ENCODE results near the gene PCSK2.

The PCSK2 gene

DNA sequence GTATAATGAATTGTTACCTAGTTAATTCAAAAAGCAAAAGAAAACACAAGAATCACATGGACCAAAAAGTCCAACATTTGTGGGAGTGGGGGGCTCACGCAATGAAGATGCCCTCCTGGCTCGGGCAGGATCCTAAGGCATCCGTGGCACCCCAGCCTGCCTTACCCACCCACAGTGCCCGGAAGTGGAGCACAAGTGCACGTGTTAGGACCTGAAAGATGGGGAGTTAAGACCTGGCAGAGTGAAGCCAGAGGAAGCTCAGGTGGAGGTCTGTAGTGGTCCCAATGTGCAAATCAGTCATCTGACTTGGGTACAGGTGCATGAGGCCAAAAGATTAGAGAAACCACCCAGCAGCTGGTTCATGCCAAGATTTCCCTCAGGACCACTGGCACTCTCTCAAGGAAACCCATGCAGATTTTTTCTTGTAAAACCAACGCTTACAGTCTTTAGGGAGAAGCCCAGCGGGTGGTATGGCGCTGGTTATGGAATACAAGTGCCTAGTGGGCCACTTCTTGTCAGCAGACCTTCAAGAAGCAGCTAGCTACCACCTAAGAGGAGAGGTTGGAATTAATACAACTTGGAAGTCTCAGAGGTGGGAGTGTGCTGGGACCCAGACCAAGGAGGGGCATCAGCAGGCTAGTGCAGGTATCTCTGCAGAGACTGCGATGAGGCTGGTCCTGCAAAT is 262.2 kb downstream of the PCSK2 start:
- DNase-seq: no peak

DNA sequence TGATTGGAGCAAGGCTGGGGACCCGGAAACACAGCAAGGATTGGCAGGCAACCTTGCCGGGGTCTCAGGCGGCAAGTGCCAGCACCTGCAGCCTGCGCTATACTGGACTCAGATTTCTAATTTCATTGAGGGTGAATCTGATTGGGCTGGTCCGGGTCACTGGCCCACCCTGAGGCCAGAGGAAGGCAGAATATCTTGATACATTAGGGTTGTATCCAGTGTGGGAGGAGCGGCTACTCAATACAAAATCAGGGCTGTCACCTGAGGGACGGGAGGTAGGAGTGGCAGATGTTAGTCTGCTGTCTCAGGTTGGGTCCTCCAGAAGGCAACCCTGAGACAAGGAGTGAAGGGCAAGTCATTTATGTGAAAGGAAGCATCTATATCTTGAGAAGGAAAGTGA is 263.7 kb downstream of the PCSK2 start:
- DNase-seq: no peak

DNA sequence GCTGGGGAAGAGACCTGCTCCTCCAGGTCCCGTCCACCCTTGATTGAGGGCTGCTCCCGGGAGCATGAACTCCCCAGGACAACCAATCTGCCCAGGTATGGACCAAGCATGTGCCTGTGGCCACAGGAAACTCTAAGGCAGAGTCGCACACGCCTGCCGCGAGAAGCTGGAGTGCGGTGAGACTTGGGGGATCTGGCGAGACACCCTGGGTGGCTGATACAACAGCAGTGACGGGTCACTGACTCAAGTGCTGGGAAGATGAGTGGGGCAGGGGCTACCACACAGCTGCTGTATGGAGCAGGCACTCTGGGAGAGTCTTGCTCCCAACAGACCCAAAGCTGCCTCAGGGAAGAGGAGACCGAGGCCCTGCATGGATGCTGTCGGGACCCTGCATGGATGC is 264.2 kb downstream of the PCSK2 start:
- DNase-seq: no peak

DNA sequence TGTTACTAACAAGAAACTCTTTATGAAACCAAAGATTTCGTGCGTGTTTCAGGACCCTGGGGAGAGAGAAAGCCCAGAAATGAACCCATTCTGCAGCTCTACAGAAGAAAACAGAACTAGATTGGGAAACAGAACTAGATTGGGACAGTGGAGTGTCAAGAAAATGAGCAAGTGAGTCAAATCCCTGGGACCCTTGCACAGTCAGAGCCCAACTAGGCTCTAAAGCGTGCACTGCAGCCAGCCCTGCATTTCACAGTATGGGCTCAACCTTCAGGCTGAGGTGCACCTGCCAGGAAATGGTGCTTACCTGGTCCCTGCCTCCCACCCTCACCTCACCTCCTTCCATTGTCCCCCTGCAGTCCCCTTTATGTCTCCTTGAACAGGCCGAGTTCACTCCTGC is 264.6 kb downstream of the PCSK2 start:
- DNase-seq: no peak

DNA sequence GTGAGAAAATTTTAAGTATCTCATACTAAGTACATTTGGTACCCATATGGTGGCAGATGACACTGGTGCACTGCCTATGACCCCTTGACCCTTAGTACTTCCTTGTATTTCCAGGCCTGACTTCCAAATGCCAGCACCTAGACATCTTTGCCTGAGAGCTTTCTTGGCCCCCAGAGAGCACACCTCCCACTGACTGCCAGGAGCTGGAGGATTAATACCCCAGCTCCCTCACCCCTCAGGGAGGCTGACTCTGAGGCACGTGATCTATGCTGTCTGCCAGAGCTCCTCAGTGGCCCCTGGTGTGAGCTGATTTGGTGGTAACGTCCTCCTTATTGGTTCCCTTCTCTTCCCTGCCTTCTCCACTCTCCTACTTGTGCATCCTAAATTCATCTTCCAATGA is 266.3 kb downstream of the PCSK2 start:
- DNase-seq: no peak

DNA sequence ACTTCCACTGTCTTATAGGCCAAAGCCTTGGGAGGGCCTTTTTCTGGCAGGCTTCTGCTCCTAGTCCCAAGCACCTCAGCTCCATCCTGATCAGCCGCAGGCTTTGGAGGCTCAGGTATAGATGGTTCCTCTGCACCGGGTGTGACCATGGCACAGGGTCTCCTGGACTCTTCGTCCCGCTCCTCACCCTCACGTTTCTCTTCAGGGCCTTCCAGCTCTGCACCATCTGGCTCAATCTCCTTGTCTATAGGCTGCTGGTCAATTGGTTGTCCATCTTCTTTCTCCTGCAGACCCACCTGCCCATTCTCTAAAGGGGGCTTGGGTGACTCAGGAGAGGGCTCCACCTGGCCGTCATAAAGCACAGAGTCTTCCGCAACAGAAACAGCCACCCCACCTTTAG is 267.4 kb downstream of the PCSK2 start:
- no peak for DNase-seq

DNA sequence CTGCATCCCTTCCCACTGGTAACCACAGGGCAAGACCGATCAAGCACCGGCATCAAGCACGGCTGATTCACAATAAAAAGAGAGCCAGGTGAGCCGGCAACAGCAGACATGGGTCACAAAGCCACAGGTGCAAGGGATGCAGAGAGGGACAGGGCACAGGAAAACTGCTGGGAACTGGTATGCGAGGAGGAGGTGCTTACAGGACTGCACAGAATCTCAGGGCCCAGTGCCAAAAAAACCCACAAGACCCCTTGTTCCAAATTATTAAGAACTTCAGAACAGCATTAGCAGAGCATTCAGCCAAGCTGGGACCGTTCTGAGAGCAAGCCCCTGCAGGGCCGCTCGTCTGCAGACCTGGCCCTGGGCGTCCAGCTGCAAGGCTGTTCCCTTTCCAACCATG is 269.0 kb downstream of the PCSK2 start:
- no peak for DNase-seq

DNA sequence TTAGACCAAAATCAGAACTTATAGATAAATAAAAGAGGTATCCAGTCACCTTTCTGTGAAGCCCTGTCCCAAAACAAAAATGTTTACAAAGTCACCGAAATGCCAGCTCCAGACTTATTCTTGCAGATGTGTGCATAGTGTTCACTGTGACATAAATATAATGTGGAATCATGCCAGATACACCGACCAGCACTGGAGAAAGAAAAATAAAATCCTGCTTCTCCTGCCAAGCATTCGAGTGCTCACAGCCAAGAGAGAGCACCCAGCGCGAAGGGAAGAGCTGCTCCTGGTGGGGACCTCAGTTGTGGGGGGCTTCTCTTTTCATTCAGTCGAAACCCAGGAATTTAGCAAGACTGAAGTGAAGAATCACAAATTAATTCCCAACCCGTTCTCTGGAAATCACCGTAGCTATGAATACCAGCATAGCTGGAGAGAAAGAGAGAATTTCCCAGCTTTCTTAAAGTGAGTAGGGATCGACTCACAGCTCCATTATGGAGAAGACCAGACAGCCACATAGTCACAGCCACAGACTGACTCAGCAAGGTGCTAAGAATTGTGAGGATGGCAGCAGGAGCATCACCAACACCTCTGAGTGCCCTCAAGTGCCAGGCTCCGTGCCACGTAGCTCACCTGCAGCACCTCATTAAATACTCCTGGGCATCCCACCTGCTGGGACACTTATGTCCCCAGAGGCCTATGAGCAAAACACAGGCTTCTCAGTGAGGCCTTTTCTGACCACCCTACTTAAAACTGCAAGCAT is 271.2 kb downstream of the PCSK2 start:
- no peak for DNase-seq

DNA sequence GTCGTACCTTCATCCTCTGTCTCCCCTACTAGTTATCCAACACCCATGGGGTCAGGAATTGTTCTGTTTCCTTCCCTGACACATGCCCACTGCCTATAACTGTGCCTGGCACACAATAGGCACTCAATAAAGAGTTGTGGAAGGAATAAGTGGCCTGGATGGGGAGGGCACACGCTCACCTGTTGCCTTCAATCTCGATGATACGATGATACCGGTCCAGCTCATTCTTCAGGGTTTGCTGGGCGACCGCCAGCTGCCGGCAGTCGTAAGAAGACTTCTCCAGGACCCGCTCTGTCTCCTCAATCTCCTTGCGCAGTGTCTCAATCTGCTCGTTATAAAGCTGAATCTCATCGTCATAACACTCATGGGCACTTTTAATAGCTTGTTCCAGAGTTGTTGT is 271.8 kb downstream of the PCSK2 start:
- no peak for DNase-seq

DNA sequence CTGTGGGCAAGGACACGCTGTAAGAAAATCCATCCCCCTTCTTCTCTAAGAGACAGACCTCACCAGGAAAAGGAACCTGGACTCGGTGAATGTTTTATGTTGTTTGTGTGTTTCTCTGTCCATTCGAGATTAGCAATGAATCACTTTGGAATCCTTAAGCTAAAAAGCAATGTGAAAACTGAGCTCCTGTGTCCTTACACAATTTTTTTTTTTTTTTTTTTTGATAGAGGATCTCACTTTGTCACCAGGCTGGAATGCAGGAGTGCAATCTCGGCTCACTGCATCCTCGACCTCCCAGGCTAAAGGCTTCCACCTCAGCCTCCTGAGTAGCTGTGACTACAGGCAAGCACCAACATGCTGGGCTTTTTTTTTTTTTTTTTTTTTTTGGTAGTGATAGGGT is 272.2 kb downstream of the PCSK2 start:
- DNase-seq: no peak

DNA sequence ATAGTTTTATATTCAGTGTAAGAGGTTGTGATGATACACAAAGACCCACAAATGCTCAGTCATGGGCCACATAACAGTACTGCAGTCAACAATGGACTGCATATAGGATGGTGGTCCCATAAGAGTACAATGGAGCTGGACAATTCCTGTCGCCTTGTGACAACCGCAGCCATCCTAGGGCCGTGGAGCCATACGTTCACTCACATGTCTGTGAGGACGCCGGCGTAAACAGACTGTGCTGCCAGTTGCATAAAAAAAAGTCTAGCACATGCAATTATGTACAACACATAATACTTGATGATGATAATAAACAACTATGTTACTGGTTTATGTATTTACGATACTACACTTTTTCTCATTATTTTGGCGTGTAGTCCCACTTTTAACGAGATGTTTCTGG is 273.4 kb downstream of the PCSK2 start:
- DNase-seq: no peak

DNA sequence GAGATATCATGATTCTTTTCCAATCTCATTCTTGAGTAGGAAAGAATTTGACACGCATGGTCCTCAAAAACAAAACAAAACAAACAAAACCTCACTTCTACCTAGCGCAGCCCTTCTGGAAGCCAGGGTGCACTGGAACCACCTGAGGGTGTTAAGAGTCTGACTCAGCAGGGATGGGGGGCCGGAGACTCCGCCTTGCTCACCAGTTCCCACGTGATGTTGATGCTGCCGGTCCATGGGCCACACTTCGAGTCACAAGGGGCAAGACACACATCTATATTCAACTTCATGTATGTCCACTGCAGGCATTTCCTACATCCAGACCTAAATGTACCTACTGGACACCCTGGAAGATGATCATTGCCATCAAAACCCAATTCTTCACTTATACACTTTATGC is 274.0 kb downstream of the PCSK2 start:
- no peak for DNase-seq

DNA sequence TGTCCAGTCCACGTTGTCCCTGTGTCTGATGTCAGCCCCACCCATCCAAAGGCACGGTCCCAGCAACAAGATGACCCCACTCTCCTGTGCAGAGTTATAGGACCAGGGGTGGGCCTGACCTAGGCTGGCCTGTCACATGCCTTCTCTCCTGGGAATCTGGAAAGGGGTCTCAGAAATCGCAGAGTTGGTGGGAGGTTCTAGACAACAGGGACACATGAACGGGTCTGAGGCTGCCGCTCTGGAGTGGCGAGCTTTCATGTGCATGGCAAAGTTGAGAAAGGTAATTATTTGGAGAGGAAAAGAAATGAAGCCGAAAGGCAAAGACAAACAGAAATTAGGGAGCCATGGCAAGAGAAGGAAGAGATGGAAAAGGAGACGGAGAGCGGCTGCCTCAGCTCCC is 274.9 kb downstream of the PCSK2 start:
- no peak for DNase-seq

DNA sequence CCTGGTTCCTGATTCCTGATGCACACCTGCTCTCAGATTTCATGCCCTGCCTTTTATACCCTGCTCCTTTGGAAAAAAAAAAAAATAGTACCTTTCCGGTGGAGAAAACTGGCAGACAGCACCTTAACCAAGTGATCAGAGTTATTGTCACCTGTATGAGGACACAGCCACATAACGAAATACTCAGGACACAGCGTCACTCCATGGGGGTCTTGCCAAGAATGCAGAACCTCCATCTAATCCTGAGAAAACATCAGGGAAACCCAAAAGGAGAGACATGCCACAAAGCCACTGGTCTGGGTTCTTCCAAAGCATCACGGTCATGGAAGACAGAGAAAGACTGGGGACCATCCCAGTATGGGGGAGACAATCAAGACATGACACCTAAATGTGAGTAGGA is 275.3 kb downstream of the PCSK2 start:
- DNase-seq: no peak

DNA sequence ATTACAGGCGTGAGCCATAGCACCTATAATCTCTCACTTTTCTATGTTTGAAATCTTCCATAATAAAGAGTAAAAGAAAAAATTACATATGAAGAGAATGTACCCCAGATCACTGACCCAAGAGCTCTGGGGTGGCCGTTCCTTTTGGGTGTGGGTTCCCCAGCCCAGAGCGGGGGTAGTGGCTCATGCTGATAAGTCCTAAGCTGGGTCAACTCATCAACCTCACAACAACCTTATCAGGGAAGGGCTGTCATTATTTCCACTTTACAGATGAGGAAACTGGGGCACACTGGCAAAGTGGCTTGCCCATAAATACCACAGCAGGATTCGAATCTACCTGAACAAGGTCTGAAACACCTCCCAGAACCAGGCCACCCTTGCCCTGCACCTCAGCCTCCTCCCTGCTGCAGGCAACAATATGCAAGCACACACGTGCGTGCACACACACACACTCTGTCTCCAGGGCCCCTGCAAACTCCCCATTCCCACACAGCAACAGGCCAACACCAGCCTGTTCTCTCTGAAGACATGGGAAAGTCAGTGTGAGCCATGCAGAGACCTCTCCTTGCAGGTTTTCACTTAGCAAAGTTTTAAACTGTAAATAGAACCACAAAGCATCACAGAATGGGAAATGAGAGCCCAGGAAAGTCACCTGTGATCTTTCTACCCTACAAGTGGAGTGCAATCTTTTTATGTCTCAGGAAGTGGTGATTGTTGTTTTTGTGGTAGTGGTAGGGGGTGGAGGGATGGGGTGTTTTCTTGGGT is 276.6 kb downstream of the PCSK2 start:
- DNase-seq: no peak

DNA sequence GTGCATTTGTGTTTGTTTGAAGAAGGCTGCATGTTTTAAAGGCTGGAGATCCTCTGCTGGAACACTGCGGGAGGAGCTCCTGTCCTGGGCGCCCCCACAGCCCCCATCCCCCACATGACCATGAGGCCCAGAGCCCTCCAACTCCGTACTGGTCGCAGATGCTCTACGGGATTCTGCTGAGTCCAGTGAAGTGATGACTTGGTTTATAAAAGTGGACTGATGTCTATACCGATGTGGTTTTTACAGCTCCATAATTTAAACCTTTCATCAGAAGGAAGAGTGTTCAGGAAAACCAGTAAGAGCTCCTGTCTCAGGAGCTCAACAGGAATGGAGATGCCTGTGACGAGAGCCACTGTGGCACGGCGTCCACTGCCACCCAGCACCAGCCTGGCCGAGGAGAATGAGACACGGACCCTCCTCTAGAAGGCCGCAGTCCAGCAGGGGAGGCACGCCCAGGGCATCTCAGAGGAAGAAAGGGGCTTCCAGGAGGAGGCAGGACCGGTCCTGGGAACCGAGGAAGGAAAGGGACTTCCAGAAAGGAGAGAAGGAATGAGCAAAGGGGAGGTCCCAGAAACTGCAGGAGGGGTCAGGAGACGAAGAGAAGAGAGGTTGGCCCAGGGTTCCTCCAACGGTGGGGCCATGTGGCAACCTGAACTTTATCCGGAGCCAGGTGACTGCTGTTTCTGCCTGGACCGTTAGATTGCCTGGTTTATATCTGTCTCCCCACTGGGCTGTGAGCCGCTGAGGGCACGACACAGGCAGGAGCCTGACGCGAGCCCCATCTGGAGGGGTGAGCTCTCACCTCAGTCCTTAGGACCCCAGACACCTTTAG is 277.4 kb downstream of the PCSK2 start:
- peak; percentile 32 for DNase-seq

DNA sequence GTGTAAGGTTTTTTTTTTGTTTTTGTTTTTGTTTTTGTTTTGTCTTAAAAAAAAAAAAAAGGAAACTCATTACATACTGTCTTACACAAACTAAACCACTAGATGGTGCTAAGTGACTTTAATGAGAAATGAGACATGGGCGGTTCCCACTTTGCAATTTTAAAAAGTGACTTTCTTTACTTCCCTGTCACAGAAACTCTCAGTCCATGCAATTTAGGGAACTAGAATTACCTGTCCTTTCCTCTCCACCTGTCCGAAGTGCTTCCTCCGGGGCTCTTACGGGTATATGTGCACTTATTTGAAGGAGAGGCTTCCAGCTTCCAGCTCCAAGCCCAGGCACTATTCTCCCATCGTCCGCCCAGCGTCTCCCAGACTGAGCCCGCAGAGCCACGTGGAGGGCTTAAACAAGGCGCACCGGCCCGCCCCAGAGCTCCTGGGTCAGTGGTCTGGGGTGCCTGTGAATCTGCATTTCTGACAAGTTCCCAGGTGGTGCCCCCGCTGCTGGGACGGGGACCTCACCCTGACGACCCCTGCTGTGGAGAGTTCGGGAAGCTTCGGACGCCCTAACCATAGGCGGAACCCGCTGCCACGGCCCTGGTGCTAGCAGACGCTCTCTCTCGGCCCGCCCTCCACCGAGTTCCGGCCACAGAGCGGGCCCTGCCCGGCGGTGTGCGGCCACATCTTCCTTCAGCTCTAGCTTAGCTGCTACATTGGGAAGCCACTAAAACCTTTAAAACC is 278.2 kb downstream of the PCSK2 start:
- peak; percentile 59 for DNase-seq

DNA sequence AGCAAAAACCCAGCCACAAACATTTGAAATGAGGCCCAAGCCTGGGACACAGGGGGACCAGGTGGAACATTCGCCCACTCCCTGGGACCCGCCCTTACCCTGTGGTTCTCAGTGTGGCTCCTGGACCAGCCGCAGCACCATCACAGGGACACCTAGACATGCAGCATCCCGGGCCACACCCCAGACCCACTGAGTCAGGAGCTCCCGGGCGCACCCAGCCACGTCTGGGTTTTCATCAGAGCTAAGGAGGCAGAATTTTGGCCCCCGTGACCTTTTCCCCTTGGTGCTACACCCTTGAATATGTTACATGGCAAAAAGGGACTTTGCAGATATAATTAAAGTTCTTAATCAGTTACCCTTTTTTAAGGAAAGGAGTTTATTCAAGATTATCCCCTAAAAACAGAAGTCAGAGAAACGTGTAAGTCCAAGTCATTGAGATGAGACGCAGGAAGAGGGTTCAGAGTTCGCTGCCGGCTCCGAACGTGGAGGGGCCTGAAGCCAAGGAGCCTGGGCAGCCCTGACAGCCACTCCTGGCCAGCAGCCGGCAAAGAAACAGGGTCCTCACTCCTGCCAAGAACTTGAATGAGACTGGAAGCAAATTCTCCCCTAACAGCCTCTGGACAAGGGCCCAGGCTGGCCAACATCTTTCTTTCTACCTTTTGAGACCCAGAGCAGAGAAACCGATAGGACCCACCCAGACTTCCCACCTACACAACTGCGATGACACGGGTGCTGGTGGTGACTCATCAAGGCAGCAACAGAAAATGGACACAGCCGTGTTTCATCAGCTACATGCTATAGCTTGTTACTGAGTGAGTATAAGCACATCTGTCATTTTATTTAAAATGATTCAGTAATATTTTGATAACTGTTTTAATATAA is 279.0 kb downstream of the PCSK2 start:
- peak; percentile 46 for DNase-seq

DNA sequence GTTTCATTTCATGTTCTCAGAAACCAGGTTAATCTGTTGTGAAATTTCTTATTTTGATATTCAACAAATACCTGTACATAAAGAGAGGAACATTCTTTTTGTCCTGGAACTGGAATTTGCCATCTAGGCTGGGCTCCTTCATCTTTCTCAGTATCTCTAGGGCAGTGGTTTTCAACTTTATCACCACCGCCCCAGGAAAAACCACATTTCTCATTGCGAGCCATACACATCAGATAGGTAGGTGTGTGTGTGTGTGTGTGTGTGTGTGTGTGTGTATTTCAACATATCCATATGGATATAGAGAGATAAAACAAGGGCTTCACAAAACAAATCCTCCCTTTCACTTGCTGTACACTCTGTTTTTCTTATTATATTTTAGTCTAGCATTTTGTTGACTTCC is 280.2 kb downstream of the PCSK2 start:
- DNase-seq: no peak

DNA sequence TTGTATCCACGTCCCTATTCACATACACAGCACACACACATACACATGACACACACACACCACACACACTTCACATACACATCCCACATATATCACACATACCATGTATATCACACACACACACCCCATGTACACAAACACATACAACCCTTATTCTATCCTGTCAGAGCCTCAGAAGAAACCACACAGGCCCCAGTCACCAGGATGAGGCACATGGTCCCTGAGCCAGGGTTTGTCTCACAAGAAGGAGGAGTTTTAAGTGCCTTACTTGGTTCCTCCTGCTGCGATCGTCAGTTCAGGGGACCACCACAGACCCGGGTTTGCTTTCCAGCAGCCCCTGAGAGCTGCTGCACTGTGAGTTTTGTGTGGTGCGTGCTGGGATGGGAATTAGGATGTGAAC is 280.7 kb downstream of the PCSK2 start:
- no peak for DNase-seq

DNA sequence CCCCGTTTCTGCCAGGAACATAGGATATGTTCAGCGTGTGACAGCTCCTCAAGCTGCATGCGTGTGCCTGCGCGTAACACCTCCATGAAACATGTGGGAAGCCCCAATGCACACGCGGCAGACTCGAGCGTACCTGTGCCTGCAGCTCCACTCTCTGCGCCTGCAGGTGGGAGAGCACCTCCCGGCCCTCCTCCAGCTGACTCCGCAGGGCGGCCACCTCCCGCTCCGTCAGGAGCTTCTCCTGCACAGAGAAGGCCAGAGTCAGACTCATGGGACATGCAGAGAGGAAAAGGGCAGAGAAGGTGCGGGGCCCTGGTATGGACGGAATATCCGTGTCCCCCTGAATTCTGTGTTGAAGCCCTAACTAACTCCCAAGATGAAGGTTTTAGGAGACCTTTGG is 281.9 kb downstream of the PCSK2 start:
- DNase-seq: no peak
